Mammary epithelial cell (primary cell): ENCODE data around the gene GABARAP.

Source experiments
- CTCF ChIP-seq, 2 donors: IDR thresholded peaks in 1 of 2; conservative IDR thresholded peaks in 1 of 2; 2 replicates each; pipeline ENCODE4 v1.5.1; 2011 to 2012; ENCODE audit warnings: inconsistent platforms in 2 of 2, low read length in 2 of 2, mild to moderate bottlenecking in 2 of 2, control low read depth in 1 of 2, low read depth in 1 of 2; ENCODE audit not compliant: insufficient read depth in 1 of 2; ENCODE audit errors: extremely low read depth in 1 of 2
- EZH2 ChIP-seq: IDR thresholded peaks from 2 replicates; pipeline ENCODE4 v1.6.1; 2012; ENCODE audit warnings: low read length, inconsistent platforms, borderline replicate concordance

GRCh38 chr17:7215652-7216180, 26.5 kb downstream of the GABARAP start:
- TF ChIP-seq CTCF (conservative IDR thresholded peaks at IDR 0.05 in 1 of 2, IDR thresholded peaks at IDR 0.05 in 1 of 2; ENCODE audit: extremely low read depth in 1 of 2, insufficient read depth in 1 of 2, low read depth in 1 of 2, low read length in 2 of 2) (no peak), EZH2 (no peak)
